NOMO-1 (cell line): Measurements from ENCODE around the gene KRTAP12-2.
"Not testable (repeated sequence)": the region's sequence is repeated elsewhere in the genome, so short reads cannot be mapped to it uniquely, and the experiment has no call there.

ENCODE experiments used
- DNase-seq, 2 experiments: peaks; one replicate each; lab custom pipeline; 2025; ENCODE audit not compliant: unreplicated experiment in 2 of 2; lab: John Stamatoyannopoulos, UW

The KRTAP12-2 gene

DNA sequence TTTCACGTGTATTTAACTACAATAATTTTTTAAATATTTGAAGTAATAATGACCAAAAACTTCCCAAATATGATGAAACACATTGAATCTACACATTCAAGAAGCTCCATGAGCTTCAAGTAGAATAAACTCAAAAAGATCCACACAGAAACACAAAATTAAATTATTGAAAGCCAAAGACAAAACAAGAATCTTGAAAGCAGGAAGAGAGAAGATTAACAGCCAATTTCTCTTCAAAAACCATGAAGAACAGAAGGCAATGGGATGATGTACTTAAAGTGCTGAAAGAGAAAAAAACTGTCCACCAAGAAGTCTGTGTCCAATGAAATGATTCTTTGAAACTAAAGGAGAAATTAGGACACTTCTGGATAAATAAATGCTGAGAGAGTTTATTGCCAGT is 34.7 kb downstream of the KRTAP12-2 start:
- no peak for DNase-seq

- DNase-seq = no peak
Measured at GRCh38 chr21:44630440-44630839, 36.3 kb downstream of the KRTAP12-2 start.

GRCh38 chr21:44628707-44629391 is 37.9 kb downstream of the KRTAP12-2 start:
- DNase-seq = no peak

DNA sequence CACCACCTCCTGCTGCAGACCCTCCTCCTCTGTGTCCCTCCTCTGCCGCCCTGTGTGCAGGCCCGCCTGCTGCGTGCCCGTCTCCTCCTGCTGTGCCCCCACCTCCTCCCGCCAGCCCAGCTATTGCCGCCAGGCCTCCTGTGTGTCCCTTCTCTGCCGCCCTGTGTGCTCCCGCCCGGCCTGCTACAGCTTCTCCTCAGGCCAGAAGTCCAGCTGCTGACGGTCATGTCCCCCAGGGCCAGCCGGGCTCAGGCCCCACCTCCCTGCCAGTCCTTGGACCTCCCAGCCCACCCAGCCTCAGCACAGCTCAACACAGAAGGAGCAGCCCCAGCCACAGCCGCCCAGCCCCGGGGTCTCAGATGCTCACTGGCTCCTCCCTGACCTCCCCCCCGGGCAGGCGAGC is 38.9 kb downstream of the KRTAP12-2 start:
- DNase-seq = not testable (repeated sequence)

GRCh38 chr21:44627181-44627822 is 39.4 kb downstream of the KRTAP12-2 start:
- not testable (repeated sequence) for DNase-seq

GRCh38 chr21:44626673-44627143 is 40.0 kb downstream of the KRTAP12-2 start, which contains the start of gene KRTAP10-9:
KRTAP10-9 (plus strand) TSS chr21:44627093; CDS start chr21:44627172, 79 bp downstream.
- no peak for DNase-seq

DNA sequence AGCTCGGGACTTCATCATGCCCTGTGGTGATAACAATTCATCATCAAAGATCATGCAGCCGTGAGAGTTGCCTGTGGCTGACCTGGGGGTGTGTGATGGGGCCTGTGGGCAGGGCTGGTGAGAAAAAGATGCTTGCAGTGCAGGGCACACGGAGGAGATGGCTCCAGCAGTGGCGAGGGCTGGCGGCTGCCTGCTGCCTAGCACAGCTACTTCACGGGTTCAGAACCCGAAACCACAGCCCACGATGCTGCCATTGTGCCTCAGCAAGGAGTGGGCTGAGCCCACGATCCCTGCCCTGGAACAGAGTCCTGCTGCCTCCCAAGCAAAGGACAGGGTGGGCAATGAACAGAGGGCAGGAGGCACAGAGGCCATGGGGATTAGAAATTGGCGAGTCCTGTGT is 40.5 kb downstream of the KRTAP12-2 start:
- DNase-seq = no peak

DNA sequence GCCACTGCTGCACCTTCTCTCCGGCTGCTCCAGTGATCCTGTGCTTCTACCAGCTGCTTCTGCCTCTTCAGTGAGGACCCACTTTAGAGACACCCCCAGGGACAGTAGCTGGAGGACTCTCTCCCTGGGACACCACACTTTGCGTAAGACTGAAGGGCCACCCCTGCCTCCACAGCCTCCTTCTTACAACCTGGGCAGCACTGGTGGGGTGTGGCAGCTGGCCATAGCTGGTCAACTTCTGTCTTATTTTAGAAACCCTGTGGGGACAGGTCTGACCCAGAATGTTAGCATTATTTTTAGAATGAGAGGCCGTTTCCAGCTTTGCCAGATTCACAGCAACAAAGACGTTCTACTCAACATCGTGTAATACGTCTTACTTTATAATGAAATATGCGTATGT is 41.0 kb downstream of the KRTAP12-2 start:
- no peak for DNase-seq

DNA sequence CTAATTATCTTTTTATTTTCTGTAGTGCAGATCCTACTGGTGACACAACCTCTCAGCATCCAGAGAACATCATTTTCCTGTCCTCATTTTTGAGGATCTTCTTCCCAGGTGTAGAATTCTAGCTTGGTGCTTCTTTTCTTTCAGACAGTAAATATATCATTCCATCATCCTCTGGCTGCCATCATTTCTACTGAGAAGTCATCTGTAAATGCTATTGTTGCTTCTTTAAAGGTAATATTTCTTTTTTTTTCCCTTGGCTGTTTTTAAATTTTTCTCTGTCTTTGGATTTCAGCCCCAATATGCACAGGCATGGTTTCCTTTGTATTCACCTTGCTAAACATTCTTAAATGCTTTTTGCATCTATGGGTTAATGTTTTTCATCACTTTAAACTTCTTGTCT is 43.2 kb downstream of the KRTAP12-2 start:
- DNase-seq = no peak

DNA sequence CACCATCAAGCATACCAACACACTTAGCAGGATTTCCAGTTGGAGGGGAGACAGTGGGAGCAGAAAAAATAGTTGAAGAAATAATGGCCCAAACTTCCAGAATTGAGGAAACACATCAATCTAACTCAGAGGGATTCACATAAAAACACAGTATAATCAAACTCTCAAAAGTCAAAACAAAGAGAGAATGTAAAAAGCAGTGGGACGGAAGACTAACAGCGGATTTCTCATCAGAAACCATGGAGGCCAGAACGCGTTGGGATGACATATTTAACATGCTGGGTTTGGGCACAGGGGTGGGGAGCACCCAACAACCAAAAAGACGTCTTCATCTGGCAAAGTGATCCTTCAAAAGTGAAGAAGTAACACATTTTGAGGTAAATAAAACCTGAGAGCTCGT is 46.8 kb downstream of the KRTAP12-2 start:
- DNase-seq = no peak

GRCh38 chr21:44618909-44619308 is 47.8 kb downstream of the KRTAP12-2 start:
- DNase-seq = no peak

DNA sequence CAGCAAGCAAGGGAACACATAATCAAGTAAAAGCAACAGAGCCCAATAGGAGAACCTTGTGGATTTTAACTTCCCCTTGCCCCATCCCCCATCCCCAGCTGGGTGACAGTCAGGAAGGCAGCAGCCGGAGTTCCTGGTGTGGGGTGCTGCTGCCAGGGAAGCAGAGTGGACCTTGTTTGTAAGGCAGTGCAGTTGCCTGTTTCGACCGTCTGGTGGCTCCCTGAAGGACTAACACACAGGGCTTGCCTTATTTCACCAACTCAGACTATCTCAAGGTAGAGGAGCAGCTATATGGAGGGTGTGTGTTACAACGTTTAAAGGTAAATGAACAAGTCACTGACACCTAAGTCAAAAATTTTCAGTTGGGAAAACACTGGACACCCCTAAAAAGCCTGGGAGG is 48.2 kb downstream of the KRTAP12-2 start:
- DNase-seq = no peak

- DNase-seq = no peak
Measured at GRCh38 chr21:44617071-44617501, 49.6 kb downstream of the KRTAP12-2 start.

DNA sequence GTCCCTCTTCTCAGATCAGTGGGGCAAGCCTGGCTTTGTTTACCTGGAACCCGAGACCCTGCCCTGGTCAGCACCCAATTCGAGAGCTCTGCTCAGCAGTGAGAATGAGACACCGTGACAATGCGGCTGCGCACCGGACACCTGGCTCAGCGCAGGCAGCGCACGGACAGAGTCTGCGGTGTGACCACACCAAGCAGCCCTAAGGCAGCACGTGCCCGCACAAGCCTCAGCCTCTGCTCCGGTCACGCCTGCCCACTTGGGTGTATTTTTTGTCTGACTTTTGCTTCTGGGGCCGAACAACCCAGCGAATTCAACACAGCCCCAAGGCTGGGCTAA is 50.2 kb downstream of the KRTAP12-2 start:
- no peak for DNase-seq
